C4-2B (cell line): ENCODE measurements around the gene KYNU.

Experiments used
- CTCF ChIP-seq: fragments of 450-650 bp; conservative IDR thresholded peaks from 2 replicates; pipeline ENCODE4 v1.5.1; 2017; ENCODE audit warnings: mild to moderate bottlenecking
- ZFX ChIP-seq: fragments of 450-650 bp; IDR thresholded peaks from 2 replicates; pipeline ENCODE4 v1.6.1; 2017

GRCh38 chr2:142875652-142876051 is 1.8 kb upstream of the KYNU start:
- TF ChIP-seq CTCF (no peak), ZFX (no peak)
